ENCODE results near the gene METTL17. TPM values are rescaled to one million over a fixed set of nuclear protein-coding genes. Genes with fewer than 3 reads are reported as not detected.
A peak's percentile ranks its signal among the peaks of the same experiment; 100 is the strongest.
"Not testable (repeated sequence)": the region's sequence is repeated elsewhere in the genome, so short reads cannot be mapped to it uniquely, and the experiment has no call there.

Gene METTL17
- total RNA-seq, 1 donor from 2014 or later: 49.0 TPM

GRCh38 chr14:20980906-20981305, 8.9 kb upstream of the METTL17 start:
- Histone ChIP-seq H3K27ac (ENCODE audit: low read depth, low read length) (no peak overlapping the region), H3K9me3 (ENCODE audit: insufficient read depth, low read depth, low read length) (no peaks in the 10 kb centered on the region), H3K79me2 (ENCODE audit: insufficient read depth, low read length) (no peaks in the 10 kb centered on the region), H3K4me2 (ENCODE audit: low read length) (no peak overlapping the region), H3K4me3 (ENCODE audit: insufficient read depth, low read depth, low read length) (no peak overlapping the region), H3K4me1 (ENCODE audit: insufficient read depth, low read length) (peaks cover 1% of the 10 kb centered on the region), H3K36me3 (ENCODE audit: insufficient read depth, low read length) (no peaks in the 10 kb centered on the region), H4K20me1 (ENCODE audit: insufficient read depth, low read length) (no peaks in the 10 kb centered on the region), H3K9ac (ENCODE audit: low read length) (no peak overlapping the region), H3K27me3 (ENCODE audit: insufficient read depth, low read length) (no peaks in the 10 kb centered on the region), H2AFZ (ENCODE audit: low read depth, low read length) (no peak overlapping the region)
- TF ChIP-seq EZH2 (IDR thresholded peaks at IDR 0.05; ENCODE audit: insufficient read depth, low read length) (no peak), CTCF (IDR thresholded peaks at IDR 0.05; ENCODE audit: insufficient read depth, low read depth, low read length) (no peak)
- FAIRE-seq: no peak
- H3K4me1 Mint-ChIP-seq (ENCODE audit: low read depth, unreplicated experiment): peaks cover 11% of the 10 kb centered on the region
- H3K9me3 Mint-ChIP-seq (ENCODE audit: unreplicated experiment): no peaks in the 10 kb centered on the region
- H3K36me3 Mint-ChIP-seq (ENCODE audit: low read depth, unreplicated experiment): no peaks in the 10 kb centered on the region
- H3K27ac Mint-ChIP-seq (ENCODE audit: unreplicated experiment): no peak overlapping the region
- no peak for DNase-seq (ENCODE audit: low read depth)
- H3K27me3 Mint-ChIP-seq (ENCODE audit: low read depth, unreplicated experiment): peaks cover 7% of the 10 kb centered on the region
- no peak overlapping the region for H3K4me3 Mint-ChIP-seq (ENCODE audit: unreplicated experiment)

GRCh38 chr14:20982646-20983369, 7.0 kb upstream of the METTL17 start:
- Histone ChIP-seq H3K4me1 (ENCODE audit: insufficient read depth, low read length) (peaks cover 12% of the 10 kb centered on the region), H2AFZ (ENCODE audit: low read depth, low read length) (no peak overlapping the region), H3K9me3 (ENCODE audit: insufficient read depth, low read depth, low read length) (no peaks in the 10 kb centered on the region), H3K36me3 (ENCODE audit: insufficient read depth, low read length) (no peaks in the 10 kb centered on the region), H3K27me3 (ENCODE audit: insufficient read depth, low read length) (no peaks in the 10 kb centered on the region), H4K20me1 (ENCODE audit: insufficient read depth, low read length) (no peaks in the 10 kb centered on the region), H3K27ac (ENCODE audit: low read depth, low read length) (no peak overlapping the region), H3K79me2 (ENCODE audit: insufficient read depth, low read length) (no peaks in the 10 kb centered on the region), H3K9ac (ENCODE audit: low read length) (no peak overlapping the region), H3K4me3 (ENCODE audit: insufficient read depth, low read depth, low read length) (no peak overlapping the region), H3K4me2 (ENCODE audit: low read length) (no peak overlapping the region)
- DNase-seq (ENCODE audit: low read depth) (no peak), FAIRE-seq (no peak)
- Mint-ChIP-seq H3K4me1 (ENCODE audit: low read depth, unreplicated experiment) (peaks cover 22% of the 10 kb centered on the region), H3K9me3 (ENCODE audit: unreplicated experiment) (no peaks in the 10 kb centered on the region), H3K36me3 (ENCODE audit: low read depth, unreplicated experiment) (no peaks in the 10 kb centered on the region), H3K27ac (ENCODE audit: unreplicated experiment) (no peak overlapping the region), H3K27me3 (ENCODE audit: low read depth, unreplicated experiment) (peaks cover 7% of the 10 kb centered on the region), H3K4me3 (ENCODE audit: unreplicated experiment) (no peak overlapping the region)
- TF ChIP-seq CTCF (IDR thresholded peaks at IDR 0.05; ENCODE audit: insufficient read depth, low read depth, low read length) (no peak), EZH2 (IDR thresholded peaks at IDR 0.05; ENCODE audit: insufficient read depth, low read length) (no peak)

GRCh38 chr14:20985650-20986049, 4.1 kb upstream of the METTL17 start:
- not testable (repeated sequence) for H3K4me2 ChIP-seq (ENCODE audit: low read length); H3K27me3 ChIP-seq (ENCODE audit: insufficient read depth, low read length); H3K9me3 ChIP-seq (ENCODE audit: insufficient read depth, low read depth, low read length); H3K4me3 Mint-ChIP-seq (ENCODE audit: unreplicated experiment); DNase-seq (ENCODE audit: low read depth); H3K27me3 Mint-ChIP-seq (ENCODE audit: low read depth, unreplicated experiment); H2AFZ ChIP-seq (ENCODE audit: low read depth, low read length); H4K20me1 ChIP-seq (ENCODE audit: insufficient read depth, low read length); H3K9me3 Mint-ChIP-seq (ENCODE audit: unreplicated experiment); H3K36me3 Mint-ChIP-seq (ENCODE audit: low read depth, unreplicated experiment); H3K36me3 ChIP-seq (ENCODE audit: insufficient read depth, low read length); FAIRE-seq; H3K27ac ChIP-seq (ENCODE audit: low read depth, low read length); H3K79me2 ChIP-seq (ENCODE audit: insufficient read depth, low read length); H3K4me3 ChIP-seq (ENCODE audit: insufficient read depth, low read depth, low read length); H3K9ac ChIP-seq (ENCODE audit: low read length)
- Mint-ChIP-seq H3K27ac (ENCODE audit: unreplicated experiment) (peak overlapping the region; percentile 60), H3K4me1 (ENCODE audit: low read depth, unreplicated experiment) (peaks cover 31% of the 10 kb centered on the region)
- peaks cover 23% of the 10 kb centered on the region for H3K4me1 ChIP-seq (ENCODE audit: insufficient read depth, low read length)

All from astrocyte (in vitro differentiated cells and primary cell).